Measurements from ENCODE around the gene CCP110. TPM values are rescaled to one million over a fixed set of nuclear protein-coding genes. Genes with fewer than 3 reads are reported as not detected.

The CCP110 gene
- total RNA-seq, 1 donor from 2014 or later, result 12.4 TPM

- no peak for DNase-seq (ENCODE audit: extremely low spot score, unreplicated experiment)
- H3K36me3 Mint-ChIP-seq (ENCODE audit: unreplicated experiment), result peaks cover 27% of the 10 kb centered on the region
Observed at GRCh38 chr16:19588661-19589060, 64.9 kb downstream of the CCP110 start.

GRCh38 chr16:19589106-19589505 lies 65.4 kb downstream of the CCP110 start:
- no peak for TF ChIP-seq CTCF (IDR thresholded peaks at IDR 0.05)
- Mint-ChIP-seq H3K4me1 (ENCODE audit: unreplicated experiment) (peaks cover 20% of the 10 kb centered on the region), H3K36me3 (ENCODE audit: unreplicated experiment) (peaks cover 27% of the 10 kb centered on the region), H3K27me3 (ENCODE audit: unreplicated experiment) (no peaks in the 10 kb centered on the region), H3K4me3 (ENCODE audit: unreplicated experiment) (no peak overlapping the region), H3K27ac (ENCODE audit: unreplicated experiment) (peak overlapping the region; percentile 87), H3K9me3 (ENCODE audit: unreplicated experiment) (no peaks in the 10 kb centered on the region)
- DNase-seq (ENCODE audit: extremely low spot score, unreplicated experiment), result no peak

More at GRCh38 chr16:19588661-19589060, 64.9 kb downstream of the CCP110 start:
- TF ChIP-seq CTCF (IDR thresholded peaks at IDR 0.05), result no peak
- Mint-ChIP-seq H3K4me1 (ENCODE audit: unreplicated experiment) (peaks cover 20% of the 10 kb centered on the region), H3K27me3 (ENCODE audit: unreplicated experiment) (no peaks in the 10 kb centered on the region), H3K27ac (ENCODE audit: unreplicated experiment) (peak overlapping the region; percentile 87), H3K4me3 (ENCODE audit: unreplicated experiment) (no peak overlapping the region), H3K9me3 (ENCODE audit: unreplicated experiment) (no peaks in the 10 kb centered on the region)

- Mint-ChIP-seq H3K27me3 (ENCODE audit: unreplicated experiment) (no peaks in the 10 kb centered on the region), H3K9me3 (ENCODE audit: unreplicated experiment) (no peaks in the 10 kb centered on the region), H3K27ac (ENCODE audit: unreplicated experiment) (peak overlapping the region; percentile 87), H3K4me3 (ENCODE audit: unreplicated experiment) (no peak overlapping the region), H3K36me3 (ENCODE audit: unreplicated experiment) (peaks cover 30% of the 10 kb centered on the region), H3K4me1 (ENCODE audit: unreplicated experiment) (peaks cover 20% of the 10 kb centered on the region)
- no peak for TF ChIP-seq CTCF (IDR thresholded peaks at IDR 0.05)
- DNase-seq (ENCODE audit: extremely low spot score, unreplicated experiment), result no peak
Observed at GRCh38 chr16:19589771-19590302, 66.1 kb downstream of the CCP110 start.

GRCh38 chr16:19595043-19595767 lies 71.5 kb downstream of the CCP110 start:
- H3K36me3 Mint-ChIP-seq (ENCODE audit: unreplicated experiment), result peaks cover 23% of the 10 kb centered on the region
- H3K27me3 Mint-ChIP-seq (ENCODE audit: unreplicated experiment), result no peaks in the 10 kb centered on the region
- H3K9me3 Mint-ChIP-seq (ENCODE audit: unreplicated experiment), result no peaks in the 10 kb centered on the region
- DNase-seq (ENCODE audit: extremely low spot score, unreplicated experiment), result no peak
- no peak overlapping the region for H3K4me3 Mint-ChIP-seq (ENCODE audit: unreplicated experiment)
- TF ChIP-seq CTCF (IDR thresholded peaks at IDR 0.05), result no peak
- no peak overlapping the region for H3K27ac Mint-ChIP-seq (ENCODE audit: unreplicated experiment)
- H3K4me1 Mint-ChIP-seq (ENCODE audit: unreplicated experiment), result peaks cover 3% of the 10 kb centered on the region

- Mint-ChIP-seq H3K4me1 (ENCODE audit: unreplicated experiment) (peaks cover 3% of the 10 kb centered on the region), H3K36me3 (ENCODE audit: unreplicated experiment) (peaks cover 13% of the 10 kb centered on the region), H3K27ac (ENCODE audit: unreplicated experiment) (no peak overlapping the region), H3K27me3 (ENCODE audit: unreplicated experiment) (no peaks in the 10 kb centered on the region), H3K4me3 (ENCODE audit: unreplicated experiment) (no peak overlapping the region), H3K9me3 (ENCODE audit: unreplicated experiment) (no peaks in the 10 kb centered on the region)
- TF ChIP-seq CTCF (IDR thresholded peaks at IDR 0.05), result no peak
- no peak for DNase-seq (ENCODE audit: extremely low spot score, unreplicated experiment)
Observed at GRCh38 chr16:19598805-19599510, 75.2 kb downstream of the CCP110 start.

Data from osteocyte (in vitro differentiated cells).